Measurements from ENCODE around the gene AAMP. TPM values are rescaled to one million over a fixed set of nuclear protein-coding genes. Genes with fewer than 3 reads are reported as not detected.

The AAMP gene
- total and polyA plus RNA-seq, 7 donors = 52.7 to 120 (median 70.6) TPM

DNA sequence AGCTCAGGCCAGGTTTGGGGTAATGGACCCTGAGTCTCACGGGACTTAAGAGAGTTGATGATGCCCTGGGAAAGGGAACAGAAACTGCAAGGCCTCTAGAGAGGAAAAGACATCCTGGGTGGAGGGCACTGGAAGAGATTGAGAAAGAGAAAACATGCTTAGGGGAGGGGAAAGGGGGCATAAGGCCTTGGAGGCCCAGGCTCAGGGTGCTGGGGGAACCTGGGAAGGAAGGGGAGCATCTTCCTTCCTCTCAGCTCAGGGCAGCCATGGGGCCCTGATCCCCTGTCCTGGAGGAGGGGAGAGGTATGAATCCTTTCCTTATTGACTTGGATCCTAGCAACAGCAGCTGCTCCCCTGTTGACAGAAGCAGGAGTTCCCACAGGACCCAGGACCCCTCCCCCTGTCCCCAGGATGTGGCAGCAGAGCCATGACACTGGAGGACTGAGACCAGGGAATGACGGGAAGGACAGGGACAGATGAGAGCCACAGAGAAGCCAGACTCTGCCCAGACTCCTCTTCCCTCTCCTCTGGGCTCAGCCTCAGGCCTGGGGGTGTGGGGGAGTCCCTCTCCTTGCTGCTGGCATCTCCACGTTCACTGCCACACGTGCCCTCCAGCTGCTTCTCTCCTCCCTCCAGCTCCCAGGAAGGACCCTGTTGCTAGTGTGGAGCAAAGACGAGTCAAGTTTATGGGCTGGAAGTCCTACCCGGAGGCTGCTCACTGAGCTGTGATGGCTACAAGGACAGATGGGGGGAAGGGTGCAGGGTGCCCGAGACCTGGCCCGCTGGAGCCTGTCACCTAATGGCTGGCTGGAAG, 8.3 kb downstream of the AAMP start:
- peaks cover 8% of the 10 kb centered on the region for H3K4me1 ChIP-seq
- intact Hi-C loops (cut with DNase I) = no loop called here
- ATAC-seq (no peak), DNase-seq (no peak)
- TF ChIP-seq CTCF (IDR thresholded peaks at IDR 0.05) = no peak
- H3K27ac ChIP-seq = no peak overlapping the region
- 59 to 63% (median 60%) methylated on average over 8 of the region's 8 CpGs for WGBS, 3 donors
- peaks cover 7 to 39% of the 10 kb centered on the region in 2 donors for H3K36me3 ChIP-seq (ENCODE audit: insufficient read depth in 1 of 2, low read depth in 1 of 2)
- no peaks in the 10 kb centered on the region for H3K27me3 ChIP-seq (ENCODE audit: insufficient read depth in 3 of 3, low read length in 2 of 3)
- H3K9me3 ChIP-seq = no peaks in the 10 kb centered on the region
- no peak overlapping the region for H3K4me3 ChIP-seq

DNA sequence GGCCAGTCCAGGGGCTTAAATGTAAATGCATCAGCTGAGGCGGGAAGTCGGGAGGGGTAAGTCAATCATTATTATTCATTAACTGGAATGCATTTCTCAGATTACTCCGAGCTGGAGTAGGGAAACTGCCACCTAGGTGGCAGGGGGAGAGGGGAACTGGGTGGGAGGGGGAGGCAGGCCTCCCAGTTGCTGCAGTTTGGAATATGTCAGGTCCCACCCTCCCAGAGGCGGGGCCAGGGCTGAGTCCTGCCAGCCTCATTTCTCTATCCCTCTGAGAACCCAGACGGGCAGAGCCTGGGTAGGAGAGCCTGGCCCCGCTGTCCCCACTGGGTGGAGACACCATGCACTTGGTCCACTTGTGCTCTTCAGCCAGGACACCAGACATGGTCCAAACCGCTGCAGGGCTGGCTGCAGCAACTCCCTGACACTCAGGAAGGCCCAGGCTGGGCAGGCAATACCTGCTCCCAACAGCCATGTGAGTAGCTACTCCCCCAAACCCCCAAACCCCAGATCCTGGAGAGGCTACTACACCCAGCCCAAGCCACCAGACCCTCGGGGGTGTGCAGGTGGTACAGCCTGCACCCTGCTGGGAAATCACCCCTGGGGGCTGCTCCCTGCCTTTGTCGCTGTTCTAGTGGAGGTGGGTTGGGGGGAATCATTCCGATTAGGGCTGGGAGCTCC, 9.1 kb downstream of the AAMP start, which contains the start of gene GPBAR1:
TSS of gene GPBAR1 (plus strand) at position 274 of the 681 bp plus-strand sequence. CDS start 1,710 bp downstream, outside the sequence.
- intact Hi-C loops (cut with DNase I) = no loop called here
- Histone ChIP-seq H3K4me3 (no peak within 1 kb of the TSS), H3K27ac (peak within 1 kb of the TSS; percentile 66), H3K27me3 (ENCODE audit: insufficient read depth in 3 of 3, low read length in 2 of 3) (no peaks in the 10 kb centered on the region), H3K9me3 (no peaks in the 10 kb centered on the region), H3K4me1 (peaks cover 8% of the 10 kb centered on the region), H3K36me3 (ENCODE audit: insufficient read depth in 1 of 2, low read depth in 1 of 2) (peaks cover 4 to 39% of the 10 kb centered on the region in 2 donors)
- WGBS, 3 donors = 61 to 64% (median 64%) methylated on average over 10 of the region's 10 CpGs
- ATAC-seq (peak in 2 of 4 donors; percentile 5 to 15), DNase-seq (peak; percentile 52 to 70)
- TF ChIP-seq CTCF (IDR thresholded peaks at IDR 0.05) = no peak

DNA sequence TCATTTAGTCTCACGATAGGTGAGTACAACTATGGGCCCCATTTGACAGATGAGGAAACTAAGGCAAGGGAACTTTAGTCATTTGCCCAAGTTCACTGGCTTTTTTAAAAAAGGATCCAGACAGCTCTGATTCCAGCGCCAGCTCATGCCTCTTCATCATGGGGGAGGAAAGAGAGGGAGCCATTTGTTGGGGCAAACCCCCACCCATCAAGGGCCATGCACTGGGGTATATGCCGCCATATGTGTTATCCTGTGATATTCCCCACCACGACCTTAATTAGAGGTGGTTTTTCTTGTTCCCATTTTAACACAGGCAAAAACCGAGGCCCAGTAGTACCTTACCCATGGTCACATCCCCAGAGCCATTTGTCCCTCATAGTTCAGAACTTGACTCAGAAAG, 9.8 kb downstream of the AAMP start:
- Histone ChIP-seq H3K4me3 (no peak overlapping the region), H3K27me3 (ENCODE audit: insufficient read depth in 3 of 3, low read length in 2 of 3) (no peaks in the 10 kb centered on the region), H3K27ac (peak overlapping the region; percentile 66), H3K36me3 (ENCODE audit: insufficient read depth in 1 of 2, low read depth in 1 of 2) (peaks cover 0 to 39% of the 10 kb centered on the region in 2 donors), H3K9me3 (no peaks in the 10 kb centered on the region), H3K4me1 (peaks cover 8% of the 10 kb centered on the region)
- WGBS, 3 donors = 77 to 82% (median 81%) methylated on average over 5 of the region's 5 CpGs
- no peak for ATAC-seq
- DNase-seq = no peak
- TF ChIP-seq CTCF (IDR thresholded peaks at IDR 0.05) = no peak
- intact Hi-C loops (cut with DNase I) = no loop called here

- ATAC-seq (peak in 3 of 4 donors; percentile 38 to 50 (median 42)), DNase-seq (peak; percentile 60 to 78)
- Histone ChIP-seq H3K27ac (peak overlapping the region; percentile 66), H3K4me1 (peaks cover 14% of the 10 kb centered on the region), H3K27me3 (ENCODE audit: insufficient read depth in 3 of 3, low read length in 2 of 3) (no peaks in the 10 kb centered on the region), H3K4me3 (peak overlapping the region; percentile 18), H3K9me3 (no peaks in the 10 kb centered on the region), H3K36me3 (ENCODE audit: insufficient read depth in 1 of 2, low read depth in 1 of 2) (peaks cover 0 to 39% of the 10 kb centered on the region in 2 donors)
- 57 to 62% (median 61%) methylated on average over 15 of the region's 15 CpGs for WGBS, 3 donors
- intact Hi-C loops (cut with DNase I) = loop anchor here (5.0 kb wide), 1 partner anchor 72 kb away; no protein-coding TSS in a partner anchor
- TF ChIP-seq CTCF (IDR thresholded peaks at IDR 0.05) = no peak
Measured at GRCh38 chr2:218259099-218259961, 10.6 kb downstream of the AAMP start.

All from psoas muscle (tissue), 8 donors.